Stimulated activated CD4-positive, alpha-beta T cell treated with anti-CD3 and anti-CD28 coated beads, Interleukin-12 subunit alpha, Interleukin-12 subunit beta, amount 100 ng/mL, for 48 hours (primary cell): ENCODE results near the gene SEMA4F.
"Not testable (repeated sequence)": the region's sequence is repeated elsewhere in the genome, so short reads cannot be mapped to it uniquely, and the experiment has no call there.

ENCODE experiments used
- DNase-seq, 3 donors: peaks; one replicate each; pipeline ENCODE4 v3.0.0-alpha.2; 2020; ENCODE audit warnings: low read depth in 2 of 3, low spot score in 1 of 3

The SEMA4F gene

GRCh38 chr2:74653985-74654882 lies at the start of gene SEMA4F:
SEMA4F (plus strand) TSS chr2:74654247; CDS start chr2:74654377, 130 bp downstream.
- peak; percentile 92 to 93 (median 93) for DNase-seq

GRCh38 chr2:74606927-74607326 lies 47.1 kb upstream of the SEMA4F start:
- no peak for DNase-seq

- no peak for DNase-seq
Measured at GRCh38 chr2:74617122-74617521, 36.9 kb upstream of the SEMA4F start.

GRCh38 chr2:74618410-74619083 lies 35.5 kb upstream of the SEMA4F start:
- DNase-seq, result no peak

- no peak for DNase-seq
Measured at GRCh38 chr2:74619651-74620297, 34.3 kb upstream of the SEMA4F start.

GRCh38 chr2:74620671-74621070 lies 33.4 kb upstream of the SEMA4F start:
- no peak for DNase-seq

- DNase-seq, result no peak
Measured at GRCh38 chr2:74625658-74626425, 28.2 kb upstream of the SEMA4F start.

- DNase-seq, result no peak
Measured at GRCh38 chr2:74628538-74629105, 25.4 kb upstream of the SEMA4F start.

- not testable (repeated sequence) for DNase-seq
Measured at GRCh38 chr2:74630454-74630853, 23.6 kb upstream of the SEMA4F start.

- DNase-seq, result no peak
Measured at GRCh38 chr2:74632209-74632938, 21.7 kb upstream of the SEMA4F start.

- DNase-seq, result no peak
Measured at GRCh38 chr2:74632939-74633312, 21.1 kb upstream of the SEMA4F start.

- DNase-seq, result no peak
Measured at GRCh38 chr2:74639550-74639949, 14.5 kb upstream of the SEMA4F start.

- no peak for DNase-seq
Measured at GRCh38 chr2:74645344-74645743, 8.7 kb upstream of the SEMA4F start.

- no peak for DNase-seq
Measured at GRCh38 chr2:74646201-74646600, 7.8 kb upstream of the SEMA4F start.

- no peak for DNase-seq
Measured at GRCh38 chr2:74646834-74647482, 7.1 kb upstream of the SEMA4F start.

GRCh38 chr2:74648009-74648443 lies 6.0 kb upstream of the SEMA4F start, which contains the start of gene M1AP:
M1AP (minus strand) TSS chr2:74648330; CDS start chr2:74640275, 8,055 bp downstream.
- DNase-seq, result no peak

GRCh38 chr2:74653589-74653984 lies 460 bp upstream of the SEMA4F start:
- no peak for DNase-seq

- no peak for DNase-seq
Measured at GRCh38 chr2:74655579-74655978, 1.5 kb downstream of the SEMA4F start.

- no peak for DNase-seq
Measured at GRCh38 chr2:74658516-74658915, 4.5 kb downstream of the SEMA4F start.
